H1 (cell line): ENCODE data around the gene EGLN3. TPM values are rescaled to one million over a fixed set of nuclear protein-coding genes. Genes with fewer than 3 reads are reported as not detected.

ENCODE experiments used
- CTCF ChIA-PET: fragments of 300-600 bp; sonication (Branson Sonifier 250); formaldehyde crosslinking; loops from one replicate; lab custom pipeline; 2021; ENCODE audit not compliant: partially characterized antibody; lab: Charles Lee
- POLR2A ChIA-PET: fragments of 300-600 bp; sonication (Branson Sonifier 250); formaldehyde crosslinking; loops from one replicate; lab custom pipeline; 2021; ENCODE audit warnings: inconsistent platforms; ENCODE audit not compliant: partially characterized antibody; lab: Charles Lee
- DNase-seq, 2 experiments: peaks; one replicate each; pipeline versions ENCODE4 v3.0.0 to v3.0.0-alpha.2; 2010 to 2022; ENCODE audit warnings: low spot score in 2 of 2, low read depth in 1 of 2, mixed read lengths in 1 of 2
- FAIRE-seq: peaks from 2 replicates; lab custom pipeline; 2011; peaks lifted over from hg19 to GRCh38; lab: Jason Lieb, UNC
- H2AFZ ChIP-seq: 2 replicates; pipeline ENCODE4 v1.8.1; 2012; ENCODE audit warnings: low read length, inconsistent platforms
- H2AK5ac ChIP-seq: 2 replicates; pipeline ENCODE4 v1.6.1; 2013; ENCODE audit warnings: low read depth, low read length
- H2BK120ac ChIP-seq: replicated peaks from 2 replicates; pipeline ENCODE3; 2013; ENCODE audit warnings: low read depth, low read length, inconsistent platforms
- H2BK12ac ChIP-seq: 2 replicates; pipeline ENCODE4 v1.6.1; 2013; ENCODE audit warnings: low read depth, low read length
- H2BK15ac ChIP-seq: 2 replicates; pipeline ENCODE4 v1.6.1; 2013; ENCODE audit warnings: low read length
- H2BK20ac ChIP-seq: 2 replicates; pipeline ENCODE4 v1.6.1; 2013; ENCODE audit warnings: low read length
- H2BK5ac ChIP-seq: 2 replicates; pipeline ENCODE4 v1.6.1; 2013; ENCODE audit warnings: low read depth, low read length
- H3K14ac ChIP-seq: 2 replicates; pipeline ENCODE4 v1.6.1; 2013; ENCODE audit warnings: inconsistent platforms; ENCODE audit not compliant: insufficient read length
- H3K18ac ChIP-seq: 2 replicates; pipeline ENCODE4 v1.6.1; 2013; ENCODE audit warnings: low read length; ENCODE audit errors: extremely low read depth
- H3K23ac ChIP-seq: 2 replicates; pipeline ENCODE4 v1.6.1; 2013; ENCODE audit warnings: inconsistent platforms; ENCODE audit not compliant: insufficient read length
- H3K23me2 ChIP-seq: 2 replicates; pipeline ENCODE4 v1.6.1; 2013; ENCODE audit warnings: low read depth, low read length
- H3K27ac ChIP-seq: 2 replicates; pipeline ENCODE4 v1.6.1; 2011; ENCODE audit warnings: low read depth, low read length, inconsistent platforms
- H3K27me3 ChIP-seq, 4 experiments: replicated peaks in 1 of 4; 1 replicate in 1 of 4; 2 replicates in 3 of 4; pipeline versions ENCODE4 v1.6.1 to v1.8.1; 2011 to 2013; ENCODE audit warnings: low read length in 3 of 4, mild to moderate bottlenecking in 3 of 4, inconsistent platforms in 2 of 4, mixed read lengths in 2 of 4, moderate library complexity in 1 of 4; ENCODE audit not compliant: control insufficient read depth in 3 of 4, insufficient read depth in 3 of 4; ENCODE audit errors: extremely low read depth in 1 of 4
- H3K36me3 ChIP-seq, 4 experiments: 2 replicates each; pipeline versions ENCODE4 v1.6.1 to v1.8.1; 2011 to 2013; ENCODE audit warnings: mild to moderate bottlenecking in 4 of 4, low read length in 3 of 4, moderate library complexity in 2 of 4, control low read depth in 1 of 4, inconsistent platforms in 1 of 4; ENCODE audit not compliant: insufficient read depth in 4 of 4, control insufficient read depth in 2 of 4
- H3K4ac ChIP-seq: replicated peaks from 2 replicates; pipeline ENCODE3; 2013; ENCODE audit warnings: low read length, low read depth, mixed read lengths, inconsistent platforms; ENCODE audit not compliant: insufficient read length
- H3K4me1 ChIP-seq, 4 experiments: replicated peaks in 1 of 4; 1 replicate in 1 of 4; 2 replicates in 3 of 4; pipeline versions ENCODE4 v1.6.1 to v1.8.1; 2011 to 2013; ENCODE audit warnings: low read length in 3 of 4, inconsistent platforms in 2 of 4, mixed read lengths in 1 of 4; ENCODE audit not compliant: insufficient read depth in 4 of 4, control insufficient read depth in 3 of 4
- H3K4me2 ChIP-seq, 2 experiments: 2 replicates each; pipeline versions ENCODE4 v1.6.1 to v1.8.1; 2011 to 2013; ENCODE audit warnings: low read depth in 2 of 2, low read length in 2 of 2, control low read depth in 1 of 2, inconsistent platforms in 1 of 2, mild to moderate bottlenecking in 1 of 2; ENCODE audit not compliant: insufficient read depth in 1 of 2
- H3K4me3 ChIP-seq, 4 experiments: fragments of 200-600, 300-600 bp in 1 of 4; sonication (generic), shearing (Covaris generic), sonication (Bioruptor Twin) in 1 of 4; 2 replicates each; pipeline versions ENCODE4 v1.5.1 to v1.8.1; 2011 to 2016; ENCODE audit warnings: low read length in 4 of 4, low read depth in 3 of 4, control low read depth in 2 of 4, inconsistent platforms in 2 of 4, mild to moderate bottlenecking in 2 of 4, mixed read lengths in 1 of 4, moderate library complexity in 1 of 4; ENCODE audit not compliant: insufficient read depth in 2 of 4; ENCODE audit errors: extremely low read depth in 1 of 4
- H3K56ac ChIP-seq: replicated peaks from 2 replicates; pipeline ENCODE3; 2013; ENCODE audit warnings: low read depth, mild to moderate bottlenecking, mixed read lengths, low read length, inconsistent platforms; ENCODE audit not compliant: insufficient read length
- H3K79me1 ChIP-seq: 2 replicates; pipeline ENCODE4 v1.6.1; 2013; ENCODE audit warnings: low read depth, low read length, control low read depth
- H3K79me2 ChIP-seq, 2 experiments: 2 replicates each; pipeline versions ENCODE4 v1.6.1 to v1.8.1; 2012 to 2013; ENCODE audit warnings: low read length in 2 of 2, mild to moderate bottlenecking in 2 of 2, inconsistent platforms in 1 of 2; ENCODE audit not compliant: insufficient read depth in 2 of 2, control insufficient read depth in 1 of 2
- H3K9ac ChIP-seq, 4 experiments: replicated peaks in 1 of 4; 1 replicate in 1 of 4; 2 replicates in 3 of 4; pipeline versions ENCODE4 v1.6.1 to v1.8.1; 2011 to 2013; ENCODE audit warnings: low read depth in 3 of 4, low read length in 3 of 4, control low read depth in 2 of 4, mild to moderate bottlenecking in 2 of 4, moderate library complexity in 2 of 4, inconsistent platforms in 1 of 4; ENCODE audit errors: extremely low read depth in 1 of 4
- H3K9me3 ChIP-seq, 2 experiments: 2 replicates each; pipeline versions ENCODE4 v1.6.1 to v1.8.1; 2012 to 2013; ENCODE audit warnings: mild to moderate bottlenecking in 2 of 2, moderate library complexity in 2 of 2, control low read depth in 1 of 2, inconsistent platforms in 1 of 2, low read depth in 1 of 2, low read length in 1 of 2, mixed read lengths in 1 of 2; ENCODE audit not compliant: insufficient read depth in 2 of 2
- H4K20me1 ChIP-seq, 2 experiments: replicated peaks in 1 of 2; 2 replicates each; pipeline versions ENCODE3 to v1.8.1; 2011 to 2013; ENCODE audit warnings: inconsistent platforms in 2 of 2, low read length in 2 of 2, mild to moderate bottlenecking in 1 of 2; ENCODE audit not compliant: insufficient read depth in 2 of 2, control insufficient read depth in 1 of 2
- H4K5ac ChIP-seq: 2 replicates; pipeline ENCODE4 v1.6.1; 2013; ENCODE audit warnings: low read length, low read depth, mixed read lengths, inconsistent platforms; ENCODE audit not compliant: insufficient read length
- H4K8ac ChIP-seq: 2 replicates; pipeline ENCODE4 v1.8.0; 2013; ENCODE audit warnings: mild to moderate bottlenecking, moderate library complexity, low read length, inconsistent platforms; ENCODE audit not compliant: insufficient read depth; ENCODE audit errors: extremely low read depth
- H4K91ac ChIP-seq: replicated peaks from 2 replicates; pipeline ENCODE3; 2013; ENCODE audit warnings: low read length, mixed read lengths, inconsistent platforms; ENCODE audit not compliant: insufficient read length
- ASH2L ChIP-seq: fragments of 200-600, 300-600 bp; sonication (generic); IDR thresholded peaks from one replicate; pipeline ENCODE4 v1.7.1; 2017; ENCODE audit warnings: low read length
- NRF1 ChIP-seq: IDR thresholded peaks from 2 replicates; pipeline ENCODE4 v1.6.1; 2011; ENCODE audit warnings: mild to moderate bottlenecking, low read depth, low read length, improper control_type of control experiment
- RBBP5 ChIP-seq: IDR thresholded peaks from 2 replicates; pipeline ENCODE4 v1.7.1; 2012; ENCODE audit warnings: low read depth, mild to moderate bottlenecking, inconsistent platforms, low read length, moderate library complexity, borderline replicate concordance
- ZNF274 ChIP-seq: IDR thresholded peaks from 2 replicates; pipeline ENCODE4 v1.7.0; 2012; ENCODE audit warnings: low read length, borderline replicate concordance; ENCODE audit errors: extremely low read depth
- WGBS, 2 experiments: shearing (Covaris generic) in 1 of 2; methylation state at CpG; one replicate each; pipeline versions ENCODE4 v1.1.6 to v1.1.7; 2013 to 2015; ENCODE audit warnings: low lambda C conversion rate in 2 of 2, mixed read lengths in 2 of 2, inconsistent platforms in 1 of 2, low coverage in 1 of 2, missing lambda C conversion rate in 1 of 2; ENCODE audit not compliant: insufficient replicate concordance in 2 of 2, insufficient coverage in 1 of 2, insufficient read length in 1 of 2; ENCODE audit errors: extremely low coverage in 1 of 2, missing lambda C conversion rate in 1 of 2; 5-methylcytosine and 5-hydroxymethylcytosine counted together
- polyA plus RNA-seq, 7 experiments: library from polyadenylated mRNA; depleted of rRNA in 3 of 7; stranded (reverse) in 5 of 7; unstranded in 2 of 7; fragments of >200 nt in 5 of 7; fragments of 200-250 nt in 2 of 7; gene quantifications; 1 replicate in 5 of 7; 2 replicates in 1 of 7; 4 replicates in 1 of 7; pipeline versions ENCODE4 v1.2.1 to v1.2.3, GENCODE V29; 2011 to 2013; ENCODE audit warnings: missing spikeins in 2 of 7, mixed read lengths in 2 of 7
- total RNA-seq: library from RNA; stranded (reverse); fragmentation: NEBNext Ultra II Directional; extraction: Animal tissue kit (Norgen Biotek cat#: 25700); gene quantifications from 2 replicates; pipeline ENCODE4 v1.2.1, GENCODE V29; 2021
- TF ChIP-seq, protein P1 (sequence below), 3 experiments: IDR thresholded peaks; 1 replicate in 2 of 3; 2 replicates in 1 of 3; pipeline versions ENCODE4 v1.5.1 to v1.6.1; 2011; ENCODE audit warnings: low read length in 3 of 3, mild to moderate bottlenecking in 3 of 3, inconsistent platforms in 2 of 3, low read depth in 1 of 3, moderate library complexity in 1 of 3; ENCODE audit not compliant: insufficient read depth in 1 of 3; ENCODE audit errors: control extremely low read depth in 1 of 3

The EGLN3 gene
- total and polyA plus RNA-seq, 2 of the 8 experiments (the other 6 are each of a cell fraction or from before 2014, with no cell fraction given), result 10.6 to 27.3 TPM

DNA sequence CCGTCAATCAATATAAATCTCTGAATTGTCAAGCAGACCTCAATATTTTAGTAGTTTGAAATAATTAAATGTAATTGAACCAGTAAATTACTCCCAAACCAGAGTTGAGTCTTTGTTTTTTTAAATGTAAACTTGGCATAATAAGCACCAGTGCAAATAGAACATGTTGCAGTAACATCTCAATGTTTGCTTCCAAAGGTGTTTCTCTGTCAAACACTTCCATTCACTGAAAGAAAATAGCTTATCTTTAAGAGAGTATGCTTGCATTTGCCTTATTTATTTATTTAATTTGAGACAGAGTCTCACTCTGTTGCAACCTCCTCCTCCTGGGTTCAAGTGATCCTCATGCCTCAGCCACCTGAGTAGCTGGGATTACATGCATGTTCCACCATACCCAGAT is 39.9 kb upstream of the EGLN3 start:
- Histone ChIP-seq H2AFZ (no peak overlapping the region), H3K36me3 (no peaks in the 10 kb centered on the region), H2BK15ac (no peak overlapping the region), H4K8ac (no peak overlapping the region), H3K23me2 (no peaks in the 10 kb centered on the region), H3K27me3 (no peaks in the 10 kb centered on the region), H3K4ac (no peak overlapping the region), H3K79me1 (no peaks in the 10 kb centered on the region), H2BK120ac (no peak overlapping the region), H3K4me3 (no peak overlapping the region), H3K9ac (no peak overlapping the region), H2BK5ac (no peak overlapping the region), H3K23ac (no peak overlapping the region), H3K56ac (no peak overlapping the region), H2BK20ac (no peak overlapping the region), H2BK12ac (no peak overlapping the region), H3K18ac (no peak overlapping the region), H3K9me3 (no peaks in the 10 kb centered on the region), H4K91ac (no peak overlapping the region), H3K79me2 (no peaks in the 10 kb centered on the region), H3K4me1 (no peaks in the 10 kb centered on the region), H4K5ac (no peak overlapping the region), H3K27ac (no peak overlapping the region), H3K14ac (no peak overlapping the region), H2AK5ac (no peak overlapping the region), H3K4me2 (no peak overlapping the region), H4K20me1 (no peaks in the 10 kb centered on the region)
- no peak for DNase-seq
- ChIA-PET POLR2A (no interaction called here), CTCF (interaction anchor here (1.0 kb wide), 1 partner anchor 82 kb away, joined by 3 read pairs; no protein-coding TSS in a partner anchor)
- TF ChIP-seq RBBP5 (no peak), NRF1 (no peak), ASH2L (no peak), ZNF274 (no peak)
- TF ChIP-seq, protein P1, sequence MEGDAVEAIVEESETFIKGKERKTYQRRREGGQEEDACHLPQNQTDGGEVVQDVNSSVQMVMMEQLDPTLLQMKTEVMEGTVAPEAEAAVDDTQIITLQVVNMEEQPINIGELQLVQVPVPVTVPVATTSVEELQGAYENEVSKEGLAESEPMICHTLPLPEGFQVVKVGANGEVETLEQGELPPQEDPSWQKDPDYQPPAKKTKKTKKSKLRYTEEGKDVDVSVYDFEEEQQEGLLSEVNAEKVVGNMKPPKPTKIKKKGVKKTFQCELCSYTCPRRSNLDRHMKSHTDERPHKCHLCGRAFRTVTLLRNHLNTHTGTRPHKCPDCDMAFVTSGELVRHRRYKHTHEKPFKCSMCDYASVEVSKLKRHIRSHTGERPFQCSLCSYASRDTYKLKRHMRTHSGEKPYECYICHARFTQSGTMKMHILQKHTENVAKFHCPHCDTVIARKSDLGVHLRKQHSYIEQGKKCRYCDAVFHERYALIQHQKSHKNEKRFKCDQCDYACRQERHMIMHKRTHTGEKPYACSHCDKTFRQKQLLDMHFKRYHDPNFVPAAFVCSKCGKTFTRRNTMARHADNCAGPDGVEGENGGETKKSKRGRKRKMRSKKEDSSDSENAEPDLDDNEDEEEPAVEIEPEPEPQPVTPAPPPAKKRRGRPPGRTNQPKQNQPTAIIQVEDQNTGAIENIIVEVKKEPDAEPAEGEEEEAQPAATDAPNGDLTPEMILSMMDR (IDR thresholded peaks at IDR 0.05; ENCODE audit: control extremely low read depth in 1 of 3, insufficient read depth in 1 of 3, low read depth in 1 of 3, low read length in 3 of 3), result no peak
- 92% methylated on average over 1 of the region's 1 CpG; no CpG with 5 or more reads in 1 of the 2 experiments for WGBS, 2 experiments
- no peak for FAIRE-seq
